Dedifferentiated amniotic fluid mesenchymal stem cell (primary cell): ENCODE measurements around the gene RPGR.

ENCODE experiments used
- DNase-seq: peaks from one replicate; pipeline ENCODE4 v3.0.0-alpha.2; 2016; ENCODE audit errors: extremely low spot score

RPGR gene

GRCh38 chrX:38327007-38327774 lies at the start of gene RPGR:
RPGR (minus strand) TSS chrX:38327509; CDS start chrX:38327367, 142 bp downstream.
- DNase-seq: peak; percentile 91

GRCh38 chrX:38376747-38377146 lies 49.4 kb upstream of the RPGR start:
- no peak for DNase-seq

GRCh38 chrX:38375891-38376290 lies 48.6 kb upstream of the RPGR start:
- no peak for DNase-seq

GRCh38 chrX:38374431-38374830 lies 47.1 kb upstream of the RPGR start:
- no peak for DNase-seq

GRCh38 chrX:38371641-38372040 lies 44.3 kb upstream of the RPGR start:
- no peak for DNase-seq

- no peak for DNase-seq
Measured at GRCh38 chrX:38368774-38369173, 41.5 kb upstream of the RPGR start.

- no peak for DNase-seq
Measured at GRCh38 chrX:38365954-38366353, 38.6 kb upstream of the RPGR start.

GRCh38 chrX:38363046-38363445 lies 35.7 kb upstream of the RPGR start:
- DNase-seq: no peak

- no peak for DNase-seq
Measured at GRCh38 chrX:38357747-38358673, 30.7 kb upstream of the RPGR start.

- no peak for DNase-seq
Measured at GRCh38 chrX:38356401-38356800, 29.1 kb upstream of the RPGR start.

- no peak for DNase-seq
Measured at GRCh38 chrX:38352362-38352761, 25.1 kb upstream of the RPGR start, which contains the start of gene OTC. OTC (plus strand) TSS chrX:38352604; CDS start chrX:38352697, 93 bp downstream.

- no peak for DNase-seq
Measured at GRCh38 chrX:38351346-38351745, 24.0 kb upstream of the RPGR start.

- DNase-seq: no peak
Measured at GRCh38 chrX:38347136-38347535, 19.8 kb upstream of the RPGR start.

- DNase-seq: no peak
Measured at GRCh38 chrX:38346150-38346549, 18.8 kb upstream of the RPGR start.

GRCh38 chrX:38342853-38343778 lies 15.8 kb upstream of the RPGR start:
- DNase-seq: no peak

GRCh38 chrX:38341442-38341841 lies 14.1 kb upstream of the RPGR start:
- DNase-seq: no peak

GRCh38 chrX:38336538-38337240 lies 9.4 kb upstream of the RPGR start:
- no peak for DNase-seq

GRCh38 chrX:38335382-38335781 lies 8.1 kb upstream of the RPGR start:
- no peak for DNase-seq

- no peak for DNase-seq
Measured at GRCh38 chrX:38332505-38332904, 5.2 kb upstream of the RPGR start.

GRCh38 chrX:38327775-38328081 lies 419 bp upstream of the RPGR start:
- no peak for DNase-seq

- DNase-seq: no peak
Measured at GRCh38 chrX:38326086-38326485, 1.2 kb downstream of the RPGR start.
